Gastroesophageal sphincter (tissue), 4 donors: Measurements from ENCODE around the gene IL1RAPL2. TPM values are rescaled to one million over a fixed set of nuclear protein-coding genes. Genes with fewer than 3 reads are reported as not detected.

Experiments
- ATAC-seq: fragments of 150-250 bp; one replicate; pipeline ENCODE4 v1.9.1; 2016; ENCODE audit warnings: mild to moderate bottlenecking, moderate library complexity
- H3K27ac ChIP-seq, 4 donors: fragments of 200-600 bp; sonication (generic) in 3 of 4; 1 replicate in 3 of 4; 2 replicates in 1 of 4; pipeline ENCODE4 v1.5.1; 2016 to 2019
- H3K27me3 ChIP-seq: fragments of 200-600 bp; sonication (generic); one replicate; pipeline ENCODE4 v1.5.1; 2019
- H3K36me3 ChIP-seq, 2 donors: fragments of 200-600 bp; sonication (generic); one replicate each; pipeline ENCODE4 v1.5.1; 2019; ENCODE audit warnings: control low read depth in 1 of 2
- H3K4me1 ChIP-seq, 3 donors: fragments of 200-600 bp; sonication (generic); 1 replicate in 2 of 3; 2 replicates in 1 of 3; pipeline ENCODE4 v1.5.1; 2016 to 2019; ENCODE audit warnings: control low read depth in 2 of 3
- H3K4me3 ChIP-seq, 2 donors: fragments of 200-600 bp; sonication (generic); one replicate each; pipeline ENCODE4 v1.5.1; 2019; ENCODE audit warnings: mild to moderate bottlenecking in 1 of 2, moderate library complexity in 1 of 2
- H3K9me3 ChIP-seq, 3 donors: fragments of 200-600 bp; sonication (generic); one replicate each; pipeline ENCODE4 v1.5.1; 2017 to 2019; ENCODE audit warnings: control low read depth in 2 of 3
- CTCF ChIP-seq, 4 experiments: fragments of 200-600 bp in 2 of 4; fragments of 450-650 bp in 2 of 4; sonication (generic) in 1 of 4; IDR thresholded peaks; one replicate each; pipeline ENCODE4 v1.5.1; 2017 to 2019; ENCODE audit warnings: antibody characterized with exemption in 4 of 4, mild to moderate bottlenecking in 2 of 4, moderate library complexity in 2 of 4
- EP300 ChIP-seq: sonication (generic); formaldehyde crosslinking; IDR thresholded peaks from one replicate; pipeline ENCODE4 v1.6.1; 2017; ENCODE audit warnings: antibody characterized with exemption, mild to moderate bottlenecking
- POLR2A ChIP-seq, 2 donors: fragments of 450-650 bp; IDR thresholded peaks; one replicate each; pipeline ENCODE4 v1.6.1; 2017; ENCODE audit warnings: antibody characterized with exemption in 2 of 2, mild to moderate bottlenecking in 2 of 2, moderate library complexity in 1 of 2
- POLR2AphosphoS5 ChIP-seq: sonication (generic); formaldehyde crosslinking; IDR thresholded peaks from one replicate; pipeline ENCODE4 v1.6.1; 2017; ENCODE audit warnings: antibody characterized with exemption
- WGBS, 2 donors: methylation state at CpG; one replicate each; pipeline ENCODE4 v1.1.5; 2018; ENCODE audit warnings: low coverage in 1 of 2; 5-methylcytosine and 5-hydroxymethylcytosine counted together
- total RNA-seq, 4 donors: library from RNA; depleted of rRNA; stranded (reverse); fragments of >200 nt; gene quantifications; one replicate each; pipeline ENCODE4 v1.1.0, GENCODE V29; 2016

IL1RAPL2 gene
- total RNA-seq, 4 donors from 2014 or later = 0.54 TPM; not detected in 2

GRCh38 chrX:105701310-105702052, 1135.5 kb downstream of the IL1RAPL2 start:
- no peak for TF ChIP-seq EP300
- no peak for TF ChIP-seq POLR2AphosphoS5
- no peak for TF ChIP-seq POLR2A (IDR thresholded peaks at IDR 0.05)
- no peak for TF ChIP-seq CTCF (IDR thresholded peaks at IDR 0.05)
- WGBS, 2 donors = 75 to 77% methylated on average over 3 of the region's 3 CpGs
- H3K27me3 ChIP-seq = no peaks in the 10 kb centered on the region
- no peaks in the 10 kb centered on the region for H3K36me3 ChIP-seq
- H3K4me3 ChIP-seq = no peak overlapping the region
- no peak overlapping the region for H3K27ac ChIP-seq
- H3K4me1 ChIP-seq = no peaks in the 10 kb centered on the region
- no peak for ATAC-seq
- H3K9me3 ChIP-seq = no peaks in the 10 kb centered on the region

GRCh38 chrX:105703876-105704275, 1137.9 kb downstream of the IL1RAPL2 start:
- Histone ChIP-seq H3K4me3 (no peak overlapping the region), H3K27me3 (no peaks in the 10 kb centered on the region), H3K36me3 (no peaks in the 10 kb centered on the region), H3K9me3 (no peaks in the 10 kb centered on the region), H3K27ac (no peak overlapping the region), H3K4me1 (no peaks in the 10 kb centered on the region)
- ATAC-seq = no peak
- 41 to 64% methylated on average over 2 of the region's 2 CpGs for WGBS, 2 donors
- no peak for TF ChIP-seq EP300
- TF ChIP-seq CTCF (IDR thresholded peaks at IDR 0.05) = no peak
- no peak for TF ChIP-seq POLR2AphosphoS5
- no peak for TF ChIP-seq POLR2A (IDR thresholded peaks at IDR 0.05)

GRCh38 chrX:105706041-105706440, 1140.0 kb downstream of the IL1RAPL2 start:
- H3K9me3 ChIP-seq = no peaks in the 10 kb centered on the region
- H3K27me3 ChIP-seq = no peaks in the 10 kb centered on the region
- no peak overlapping the region for H3K4me3 ChIP-seq
- H3K27ac ChIP-seq = no peak overlapping the region
- no peak for TF ChIP-seq CTCF (IDR thresholded peaks at IDR 0.05)
- TF ChIP-seq POLR2A (IDR thresholded peaks at IDR 0.05) = no peak
- TF ChIP-seq POLR2AphosphoS5 = no peak
- no peak for TF ChIP-seq EP300
- H3K36me3 ChIP-seq = no peaks in the 10 kb centered on the region
- 92% methylated on average over 1 of the region's 1 CpG; no CpG with 5 or more reads in 1 of the 2 donors for WGBS, 2 donors
- ATAC-seq = no peak
- no peaks in the 10 kb centered on the region for H3K4me1 ChIP-seq

- Histone ChIP-seq H3K36me3 (no peaks in the 10 kb centered on the region), H3K27me3 (no peaks in the 10 kb centered on the region), H3K27ac (no peak overlapping the region), H3K9me3 (no peaks in the 10 kb centered on the region), H3K4me1 (no peaks in the 10 kb centered on the region), H3K4me3 (no peak overlapping the region)
- ATAC-seq = no peak
- TF ChIP-seq POLR2AphosphoS5 = no peak
- TF ChIP-seq POLR2A (IDR thresholded peaks at IDR 0.05) = no peak
- TF ChIP-seq EP300 = no peak
- TF ChIP-seq CTCF (IDR thresholded peaks at IDR 0.05) = no peak
Observed at GRCh38 chrX:105711805-105712204, 1145.8 kb downstream of the IL1RAPL2 start.

- no peak for TF ChIP-seq POLR2AphosphoS5
- TF ChIP-seq CTCF (IDR thresholded peaks at IDR 0.05) = no peak
- TF ChIP-seq EP300 = no peak
- TF ChIP-seq POLR2A (IDR thresholded peaks at IDR 0.05) = no peak
Observed at GRCh38 chrX:105715746-105716145, 1149.7 kb downstream of the IL1RAPL2 start.

More at GRCh38 chrX:105715746-105716145, 1149.7 kb downstream of the IL1RAPL2 start:
- no peaks in the 10 kb centered on the region for H3K36me3 ChIP-seq
- ATAC-seq = no peak
- H3K4me3 ChIP-seq = no peak overlapping the region
- H3K27me3 ChIP-seq = no peaks in the 10 kb centered on the region
- H3K27ac ChIP-seq = no peak overlapping the region
- H3K9me3 ChIP-seq = no peaks in the 10 kb centered on the region
- no peaks in the 10 kb centered on the region for H3K4me1 ChIP-seq
